SK-N-MC (cell line): ENCODE measurements around the gene EPOP.

Experiments used
- DNase-seq: peaks from one replicate; pipeline ENCODE4 v3.0.0-alpha.2; 2011; ENCODE audit warnings: low read depth, low spot score
- H3K27ac ChIP-seq: fragments of 200-600 bp; sonication (generic); 2 replicates; pipeline ENCODE4 v1.5.1; 2016; ENCODE audit warnings: mixed run types
- H3K36me3 ChIP-seq: fragments of 200-600 bp; sonication (generic); 2 replicates; pipeline ENCODE4 v1.6.1; 2017; ENCODE audit warnings: antibody characterized with exemption, low read length, mixed read lengths; ENCODE audit not compliant: insufficient read depth
- H3K4me3 ChIP-seq: fragments of 200-600 bp; sonication (generic); 2 replicates; pipeline ENCODE4 v1.5.1; 2016
- H3K9ac ChIP-seq: fragments of 200-600 bp; sonication (generic); 2 replicates; pipeline ENCODE4 v1.8.0; 2017; ENCODE audit warnings: mixed run types, mixed read lengths; ENCODE audit not compliant: insufficient read length
- H3K9me3 ChIP-seq: fragments of 200-600 bp; sonication (generic); 2 replicates; pipeline ENCODE4 v1.6.1; 2017; ENCODE audit warnings: low read depth, mild to moderate bottlenecking, antibody characterized with exemption, low read length, moderate library complexity, mixed read lengths
- EZH2 ChIP-seq: fragments of 200-600 bp; sonication (generic); IDR thresholded peaks from one replicate; pipeline ENCODE4 v1.6.1; 2017; ENCODE audit warnings: antibody characterized with exemption
- FOXP2 ChIP-seq: optimal IDR thresholded peaks from 2 replicates; pipeline ENCODE3; 2011; ENCODE audit warnings: mild to moderate bottlenecking, moderate library complexity; ENCODE audit not compliant: insufficient read depth; ENCODE audit errors: extremely low read length, control extremely low read depth
- POLR2AphosphoS5 ChIP-seq: IDR thresholded peaks from 2 replicates; pipeline ENCODE4 v1.6.1; 2012; ENCODE audit warnings: mild to moderate bottlenecking, low read depth, low read length, borderline replicate concordance

EPOP gene

DNA sequence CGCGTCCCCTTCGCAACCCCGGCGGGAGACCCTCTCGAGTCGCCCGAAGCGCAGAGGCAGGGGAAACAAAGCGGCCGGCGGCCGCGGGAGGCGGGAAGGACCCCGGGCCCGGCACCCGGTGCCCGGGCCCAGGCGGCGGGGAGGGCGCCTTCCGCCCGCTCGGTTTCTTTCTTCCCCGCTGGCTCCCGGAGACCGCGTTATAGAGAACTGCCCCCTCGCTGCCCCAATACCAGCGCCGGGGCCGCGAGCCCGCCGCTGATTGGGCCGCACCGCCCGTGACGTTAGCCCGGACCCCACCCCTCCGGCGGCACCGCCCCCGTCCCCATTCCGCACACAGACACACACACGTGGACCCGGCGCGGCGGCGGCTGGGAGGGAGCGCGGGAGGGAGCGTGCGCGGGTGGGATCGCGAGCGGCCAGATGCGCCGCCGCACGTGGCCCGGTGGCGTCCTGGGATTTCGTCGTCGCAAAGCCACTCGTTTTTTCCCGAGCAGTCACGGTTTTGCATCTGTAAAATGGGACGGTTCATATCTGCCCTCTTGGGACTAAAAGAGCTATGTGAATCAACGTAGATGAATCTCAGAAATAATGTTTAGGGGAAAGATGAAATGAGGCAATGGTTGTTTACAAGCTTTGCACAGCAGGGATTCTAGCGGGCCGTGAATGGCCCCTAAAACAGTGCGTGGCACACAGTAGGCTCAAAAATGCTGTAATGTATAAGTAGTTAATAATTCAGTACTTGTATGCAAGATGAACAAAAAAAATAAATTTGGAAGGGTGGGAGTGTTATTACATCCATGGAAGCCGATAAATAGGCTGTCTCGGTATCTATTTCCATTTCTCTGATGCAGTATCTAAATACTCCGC lies at the start of gene EPOP:
Gene EPOP, minus strand, starts transcription at position 209 of the 867 bp plus-strand sequence. CDS start 462 bp downstream, outside the sequence.
- H3K27ac ChIP-seq = no peak within 1 kb of the TSS
- peak within 1 kb of the TSS; percentile 88 for H3K9ac ChIP-seq
- DNase-seq = no peak

DNA sequence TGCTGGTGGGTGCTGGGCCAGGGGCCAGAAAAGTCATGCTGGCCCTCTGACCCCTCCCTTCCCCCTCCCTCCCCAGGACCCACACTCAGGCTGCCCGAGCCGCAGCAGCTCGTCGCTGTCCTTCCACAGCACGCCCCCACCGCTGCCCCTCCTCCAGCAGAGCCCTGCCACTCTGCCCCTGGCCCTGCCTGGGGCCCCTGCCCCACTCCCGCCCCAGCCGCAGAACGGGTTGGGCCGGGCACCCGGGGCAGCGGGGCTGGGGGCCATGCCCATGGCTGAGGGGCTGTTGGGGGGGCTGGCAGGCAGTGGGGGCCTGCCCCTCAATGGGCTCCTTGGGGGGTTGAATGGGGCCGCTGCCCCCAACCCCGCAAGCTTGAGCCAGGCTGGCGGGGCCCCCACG lies 47.0 kb upstream of the EPOP start:
- H3K36me3 ChIP-seq = peaks cover 29% of the 10 kb centered on the region
- DNase-seq = no peak
- H3K9ac ChIP-seq = no peak overlapping the region
- no peak overlapping the region for H3K4me3 ChIP-seq
- H3K9me3 ChIP-seq = no peaks in the 10 kb centered on the region
- no peak overlapping the region for H3K27ac ChIP-seq
- no peak for TF ChIP-seq FOXP2
- TF ChIP-seq POLR2AphosphoS5 = no peak
- TF ChIP-seq EZH2 = no peak

More for the DNA sequence above, at the start of gene EPOP:
- H3K36me3 ChIP-seq = no peaks in the 10 kb centered on the region
- peak within 1 kb of the TSS; percentile 90 for H3K4me3 ChIP-seq
- TF ChIP-seq EZH2 (no peak), POLR2AphosphoS5 (peak; percentile 80)
- H3K9me3 ChIP-seq = no peaks in the 10 kb centered on the region

- Histone ChIP-seq H3K27ac (0 out of 2 replicates have a peak overlapping the region, but pooled peaks have one; percentile 1), H3K9ac (no peak overlapping the region), H3K4me3 (no peak overlapping the region), H3K9me3 (no peaks in the 10 kb centered on the region), H3K36me3 (peaks cover 35% of the 10 kb centered on the region)
- no peak for DNase-seq
- TF ChIP-seq FOXP2 (no peak), EZH2 (no peak), POLR2AphosphoS5 (no peak)
These were observed 46.2 kb upstream of the EPOP start for GRCh38 chr17:38720941-38721340.

GRCh38 chr17:38719943-38720641 lies 45.3 kb upstream of the EPOP start:
- H3K9me3 ChIP-seq = no peaks in the 10 kb centered on the region
- H3K27ac ChIP-seq = no peak overlapping the region
- H3K4me3 ChIP-seq = no peak overlapping the region
- DNase-seq = no peak
- H3K36me3 ChIP-seq = peaks cover 37% of the 10 kb centered on the region
- no peak overlapping the region for H3K9ac ChIP-seq
- TF ChIP-seq EZH2 = no peak
- no peak for TF ChIP-seq POLR2AphosphoS5
- no peak for TF ChIP-seq FOXP2

- Histone ChIP-seq H3K36me3 (peaks cover 37% of the 10 kb centered on the region), H3K27ac (peak overlapping the region; percentile 52; the same call in 1 of the 2 replicates)
These were observed 44.7 kb upstream of the EPOP start for GRCh38 chr17:38719289-38719942.

GRCh38 chr17:38717139-38717745 lies 42.5 kb upstream of the EPOP start:
- Histone ChIP-seq H3K4me3 (no peak overlapping the region), H3K9me3 (no peaks in the 10 kb centered on the region), H3K9ac (no peak overlapping the region), H3K27ac (no peak overlapping the region), H3K36me3 (peaks cover 42% of the 10 kb centered on the region)
- TF ChIP-seq POLR2AphosphoS5 = no peak
- TF ChIP-seq FOXP2 = no peak
- no peak for TF ChIP-seq EZH2
- DNase-seq = no peak

More at GRCh38 chr17:38719289-38719942, 44.7 kb upstream of the EPOP start:
- no peak overlapping the region for H3K9ac ChIP-seq
- no peak for DNase-seq
- TF ChIP-seq POLR2AphosphoS5 = no peak
- no peak for TF ChIP-seq EZH2
- H3K9me3 ChIP-seq = no peaks in the 10 kb centered on the region
- no peak overlapping the region for H3K4me3 ChIP-seq

DNA sequence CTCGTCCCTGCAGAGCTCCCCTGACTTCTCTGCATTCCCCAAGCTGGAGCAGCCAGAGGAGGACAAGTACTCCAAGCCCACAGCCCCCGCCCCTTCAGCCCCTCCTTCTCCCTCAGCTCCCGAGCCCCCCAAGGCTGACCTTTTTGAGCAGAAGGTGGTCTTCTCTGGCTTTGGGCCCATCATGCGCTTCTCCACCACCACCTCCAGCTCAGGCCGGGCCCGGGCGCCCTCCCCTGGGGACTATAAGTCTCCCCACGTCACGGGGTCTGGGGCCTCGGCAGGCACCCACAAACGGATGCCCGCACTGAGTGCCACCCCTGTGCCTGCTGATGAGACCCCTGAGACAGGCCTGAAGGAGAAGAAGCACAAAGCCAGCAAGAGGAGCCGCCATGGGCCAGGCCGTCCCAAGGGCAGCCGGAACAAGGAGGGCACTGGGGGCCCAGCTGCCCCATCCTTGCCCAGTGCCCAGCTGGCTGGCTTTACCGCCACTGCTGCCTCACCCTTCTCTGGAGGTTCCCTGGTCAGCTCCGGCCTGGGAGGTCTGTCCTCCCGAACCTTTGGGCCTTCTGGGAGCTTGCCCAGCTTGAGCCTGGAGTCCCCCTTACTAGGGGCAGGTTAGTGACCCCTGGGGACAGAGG lies 41.7 kb upstream of the EPOP start:
- peaks cover 44% of the 10 kb centered on the region for H3K36me3 ChIP-seq
- TF ChIP-seq EZH2 (no peak), FOXP2 (no peak), POLR2AphosphoS5 (no peak)

DNA sequence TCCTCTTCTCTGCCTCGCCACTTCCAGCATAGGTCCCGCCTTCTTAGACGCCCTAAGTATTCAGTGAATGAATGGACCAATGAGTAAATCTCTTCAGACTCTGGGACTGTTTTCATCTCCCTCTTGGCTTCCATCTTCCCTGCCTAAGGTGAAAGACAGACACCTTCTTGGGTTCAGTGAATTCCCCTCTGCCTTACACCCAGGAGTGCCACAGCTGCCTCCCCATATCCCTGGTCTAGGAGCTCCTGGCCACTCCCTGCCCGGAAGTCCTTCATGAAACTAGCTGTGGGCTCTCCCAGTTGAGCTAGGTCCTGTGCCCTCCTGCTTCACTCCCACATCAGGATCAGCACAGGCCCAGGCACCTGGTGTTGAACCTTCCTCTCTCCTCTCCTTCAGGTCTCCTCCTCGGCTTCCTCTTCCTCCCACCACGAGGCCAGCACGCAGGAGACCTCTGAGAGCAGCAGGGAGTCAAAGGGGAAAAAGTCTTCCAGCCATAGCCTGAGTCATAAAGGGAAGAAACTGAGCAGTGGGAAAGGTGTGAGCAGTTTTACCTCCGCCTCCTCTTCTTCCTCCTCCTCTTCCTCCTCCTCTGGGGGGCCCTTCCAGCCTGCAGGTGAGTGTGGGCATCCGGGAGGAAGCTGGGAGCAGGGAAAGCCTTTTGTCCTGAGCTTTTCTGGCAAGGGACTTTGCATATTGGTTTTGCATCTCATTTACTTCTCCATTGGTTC lies 40.6 kb upstream of the EPOP start:
- Histone ChIP-seq H3K4me3 (no peak overlapping the region), H3K36me3 (peaks cover 33% of the 10 kb centered on the region), H3K27ac (no peak overlapping the region), H3K9me3 (no peaks in the 10 kb centered on the region), H3K9ac (no peak overlapping the region)
- TF ChIP-seq EZH2 (no peak), POLR2AphosphoS5 (no peak), FOXP2 (no peak)
- no peak for DNase-seq

More for the DNA sequence above, 41.7 kb upstream of the EPOP start:
- H3K9me3 ChIP-seq = no peaks in the 10 kb centered on the region
- no peak overlapping the region for H3K27ac ChIP-seq
- no peak for DNase-seq
- H3K4me3 ChIP-seq = no peak overlapping the region
- no peak overlapping the region for H3K9ac ChIP-seq
